Stomach (tissue), 9 donors: ENCODE data around the gene PPP1R37. TPM values are rescaled to one million over a fixed set of nuclear protein-coding genes. Genes with fewer than 3 reads are reported as not detected.

ENCODE experiments used
- DNase-seq, 2 donors: peaks; one replicate each; pipeline versions ENCODE4 v3.0.0 to v3.0.0-alpha.2; 2013 to 2019
- H3K27ac ChIP-seq, 5 donors: fragments of 200-600 bp in 4 of 5; sonication (generic) in 4 of 5; one replicate each; pipeline ENCODE4 v1.5.1; 2013 to 2019; ENCODE audit warnings: mild to moderate bottlenecking in 1 of 5, moderate library complexity in 1 of 5
- H3K27me3 ChIP-seq, 3 donors: fragments of 200-600 bp; sonication (generic); one replicate each; pipeline ENCODE4 v1.5.1; 2017 to 2019; ENCODE audit warnings: mixed run types in 1 of 3
- H3K36me3 ChIP-seq, 4 donors: fragments of 200-600 bp; sonication (generic); 1 replicate in 3 of 4; 2 replicates in 1 of 4; pipeline ENCODE4 v1.5.1; 2016 to 2019
- H3K4me1 ChIP-seq, 4 donors: fragments of 200-600 bp; sonication (generic); one replicate each; pipeline ENCODE4 v1.5.1; 2016 to 2019
- H3K4me3 ChIP-seq, 4 donors: fragments of 200-600 bp; sonication (generic) in 3 of 4; one replicate each; pipeline ENCODE4 v1.5.1; 2016 to 2019; ENCODE audit warnings: mild to moderate bottlenecking in 1 of 4
- H3K9me3 ChIP-seq, 4 donors: fragments of 200-600 bp; sonication (generic); one replicate each; pipeline ENCODE4 v1.5.1; 2016 to 2019
- CTCF ChIP-seq, 7 experiments: fragments of 450-650 bp in 4 of 7; fragments of 200-600 bp in 3 of 7; sonication (generic) in 3 of 7; IDR thresholded peaks; one replicate each; pipeline ENCODE4 v1.5.1; 2016 to 2019; ENCODE audit warnings: antibody characterized with exemption in 7 of 7, control low read depth in 2 of 7, mild to moderate bottlenecking in 1 of 7
- EP300 ChIP-seq: sonication (generic); formaldehyde crosslinking; IDR thresholded peaks from one replicate; pipeline ENCODE4 v1.6.1; 2017; ENCODE audit warnings: antibody characterized with exemption
- POLR2A ChIP-seq, 4 donors: fragments of 450-650 bp; IDR thresholded peaks; one replicate each; pipeline ENCODE4 v1.6.1; 2016; ENCODE audit warnings: antibody characterized with exemption in 4 of 4, control low read depth in 2 of 4, mild to moderate bottlenecking in 1 of 4, moderate library complexity in 1 of 4
- POLR2AphosphoS5 ChIP-seq, 3 donors: sonication (generic); formaldehyde crosslinking; IDR thresholded peaks; one replicate each; pipeline ENCODE4 v1.6.1; 2016; ENCODE audit warnings: antibody characterized with exemption in 3 of 3
- WGBS, 5 donors: extraction: QIAGEN DNeasy Blood & Tissue Kit in 3 of 5; methylation state at CpG; one replicate each; pipeline versions ENCODE4 v1.1.5 to v1.1.7; 2013 to 2018; 5-methylcytosine and 5-hydroxymethylcytosine counted together
- intact Hi-C: fragments of 100-400 bp; cut with DNase I; formaldehyde crosslinking; loops from one replicate; pipeline ENCODE4 v1.15.1; 2023; ENCODE audit warnings: low total_unique reads
- polyA plus RNA-seq, 3 donors: library from polyadenylated mRNA; stranded (reverse); fragments of 200-250 nt; gene quantifications; one replicate each; pipeline ENCODE4 v1.2.3, GENCODE V29; 2013
- total RNA-seq, 5 donors: library from RNA; depleted of rRNA; stranded (reverse); fragments of >200 nt; gene quantifications; one replicate each; pipeline versions ENCODE4 v1.1.0 to v1.2.3, GENCODE V29; 2014 to 2016
- donor health status: healthy with polysubstance abuse.
- donor health status: Bipolar disorder and iron deficiency.
- donor health status: healthy.

Gene PPP1R37
- total and polyA plus RNA-seq, 8 donors: 25.7 to 268 (median 53.9) TPM

- Histone ChIP-seq H3K9me3 (no peaks in the 10 kb centered on the region), H3K4me3 (peak overlapping the region; percentile 64 to 93 (median 78)), H3K36me3 (peaks cover 0 to 12% (median 7%) of the 10 kb centered on the region in 4 donors), H3K4me1 (peaks cover 32 to 67% (median 42%) of the 10 kb centered on the region in 4 donors), H3K27ac (peak overlapping the region; percentile 91 to 97 (median 95)), H3K27me3 (no peaks in the 10 kb centered on the region)
- 29 to 53% (median 44%) methylated on average over 7 to 9 of the region's 9 CpGs for WGBS, 5 donors
- no peak for TF ChIP-seq EP300
- TF ChIP-seq CTCF (IDR thresholded peaks at IDR 0.05): no peak
- no peak for TF ChIP-seq POLR2A (IDR thresholded peaks at IDR 0.05)
- no peak for TF ChIP-seq POLR2AphosphoS5 (IDR thresholded peaks at IDR 0.05)
- DNase-seq: no peak
- intact Hi-C loops: no loop called here
These were observed 87.0 kb downstream of the PPP1R37 start for GRCh38 chr19:45179892-45180370.

- Histone ChIP-seq H3K36me3 (peaks cover 0 to 12% (median 7%) of the 10 kb centered on the region in 4 donors), H3K27me3 (no peaks in the 10 kb centered on the region), H3K4me1 (peaks cover 32 to 67% (median 42%) of the 10 kb centered on the region in 4 donors), H3K9me3 (no peaks in the 10 kb centered on the region), H3K27ac (peak overlapping the region in 1 of 5 donors; percentile 11), H3K4me3 (peak overlapping the region in 1 of 4 donors; percentile 82)
- no peak for TF ChIP-seq EP300
- TF ChIP-seq CTCF (IDR thresholded peaks at IDR 0.05): no peak
- no peak for TF ChIP-seq POLR2AphosphoS5 (IDR thresholded peaks at IDR 0.05)
- TF ChIP-seq POLR2A (IDR thresholded peaks at IDR 0.05): no peak
- peak in 1 of 2 donors; percentile 10 for DNase-seq
- intact Hi-C loops: no loop called here
- 70 to 76% (median 75%) methylated on average over 7 of the region's 7 CpGs for WGBS, 5 donors
These were observed 88.0 kb downstream of the PPP1R37 start for GRCh38 chr19:45180936-45181335.

GRCh38 chr19:45182758-45183157 lies 89.8 kb downstream of the PPP1R37 start:
- intact Hi-C loops: no loop called here
- Histone ChIP-seq H3K36me3 (peaks cover 0 to 12% (median 7%) of the 10 kb centered on the region in 4 donors), H3K9me3 (no peaks in the 10 kb centered on the region), H3K27ac (no peak overlapping the region), H3K4me3 (no peak overlapping the region), H3K27me3 (no peaks in the 10 kb centered on the region), H3K4me1 (peaks cover 29 to 53% (median 34%) of the 10 kb centered on the region in 4 donors)
- peak; percentile 15 to 49 for DNase-seq
- WGBS, 5 donors: 66 to 78% (median 75%) methylated on average over 4 of the region's 4 CpGs
- no peak for TF ChIP-seq POLR2A (IDR thresholded peaks at IDR 0.05)
- no peak for TF ChIP-seq EP300
- no peak for TF ChIP-seq CTCF (IDR thresholded peaks at IDR 0.05)
- TF ChIP-seq POLR2AphosphoS5 (IDR thresholded peaks at IDR 0.05): no peak

GRCh38 chr19:45184115-45184514 lies 91.1 kb downstream of the PPP1R37 start:
- H3K9me3 ChIP-seq: no peaks in the 10 kb centered on the region
- H3K27ac ChIP-seq: no peak overlapping the region
- peaks cover 27 to 51% (median 32%) of the 10 kb centered on the region in 4 donors for H3K4me1 ChIP-seq
- H3K27me3 ChIP-seq: no peaks in the 10 kb centered on the region
- no peak for TF ChIP-seq CTCF (IDR thresholded peaks at IDR 0.05)
- no peak for TF ChIP-seq EP300
- no peak for TF ChIP-seq POLR2A (IDR thresholded peaks at IDR 0.05)
- TF ChIP-seq POLR2AphosphoS5 (IDR thresholded peaks at IDR 0.05): no peak
- intact Hi-C loops: no loop called here
- WGBS, 5 donors: 92 to 98% (median 96%) methylated on average over 5 of the region's 5 CpGs
- DNase-seq: no peak
- no peak overlapping the region for H3K4me3 ChIP-seq
- peaks cover 0 to 12% (median 7%) of the 10 kb centered on the region in 4 donors for H3K36me3 ChIP-seq
